WTC11 (cell line): Measurements from ENCODE around the gene MAN2B1. TPM values are rescaled to one million over a fixed set of nuclear protein-coding genes. Genes with fewer than 3 reads are reported as not detected.
A peak's percentile ranks its signal among the peaks of the same experiment; 100 is the strongest.

ENCODE experiments used
- ATAC-seq: fragments of 200-7000 bp; cut with Tn5 transposase; 2 replicates; pipeline ENCODE4 v1.10.0; 2021; ENCODE audit warnings: mild to moderate bottlenecking, moderate library complexity
- CTCF ChIA-PET: fragments of 300-600 bp; sonication (Branson Sonifier 250); formaldehyde crosslinking; loops from one replicate; lab custom pipeline; 2021; ENCODE audit warnings: antibody characterized with exemption; lab: Charles Lee
- POLR2A ChIA-PET: fragments of 350-600 bp; sonication (Branson Sonifier 250); formaldehyde crosslinking; loops from one replicate; lab custom pipeline; 2021; ENCODE audit warnings: antibody characterized with exemption; lab: Charles Lee
- DNase-seq: peaks from one replicate; pipeline ENCODE4 v3.0.0; 2021; ENCODE audit warnings: low spot score
- H3K27ac Mint-ChIP-seq: 2 replicates; pipeline ENCODE4 v1.8.0; 2021; ENCODE audit warnings: mixed read lengths
- H3K27me3 Mint-ChIP-seq: 2 replicates; pipeline ENCODE4 v1.8.0; 2021; ENCODE audit warnings: low read depth, mild to moderate bottlenecking, moderate library complexity, mixed read lengths
- H3K36me3 Mint-ChIP-seq: 2 replicates; pipeline ENCODE4 v1.8.0; 2021; ENCODE audit warnings: mixed read lengths
- H3K4me1 Mint-ChIP-seq: 2 replicates; pipeline ENCODE4 v1.8.0; 2022; ENCODE audit warnings: mixed read lengths
- H3K4me3 Mint-ChIP-seq: 2 replicates; pipeline ENCODE4 v1.8.0; 2021; ENCODE audit warnings: mild to moderate bottlenecking, moderate library complexity, mixed read lengths
- H3K9me3 Mint-ChIP-seq: 2 replicates; pipeline ENCODE4 v1.8.0; 2021; ENCODE audit warnings: mixed read lengths
- ATF3 ChIP-seq: sonication (generic); formaldehyde crosslinking; conservative IDR thresholded peaks from 2 replicates; pipeline ENCODE4 v1.8.1; 2022; ENCODE audit warnings: mild to moderate bottlenecking, missing genetic modification reagents
- ELF4 ChIP-seq: sonication (generic); formaldehyde crosslinking; IDR thresholded peaks from 2 replicates; pipeline ENCODE4 v1.8.1; 2022; ENCODE audit warnings: low read depth, mild to moderate bottlenecking, moderate library complexity, missing genetic modification reagents
- EMX1 ChIP-seq: fragments of 250-450 bp; sonication (Bioruptor Pico); IDR thresholded peaks from 2 replicates; pipeline ENCODE4 v1.8.0; 2021; ENCODE audit warnings: mild to moderate bottlenecking
- FOXP4 ChIP-seq: sonication (generic); formaldehyde crosslinking; IDR thresholded peaks from 2 replicates; pipeline ENCODE4 v1.8.0; 2022; ENCODE audit warnings: mild to moderate bottlenecking, missing genetic modification reagents
- GRHL2 ChIP-seq: fragments of 250-450 bp; sonication (Bioruptor Pico); IDR thresholded peaks from 2 replicates; pipeline ENCODE4 v1.8.0; 2022; ENCODE audit warnings: mild to moderate bottlenecking, moderate library complexity; ENCODE audit not compliant: insufficient replicate concordance, severe bottlenecking
- IRF1 ChIP-seq: sonication (generic); formaldehyde crosslinking; IDR thresholded peaks from 2 replicates; pipeline ENCODE4 v1.8.0; 2023; ENCODE audit warnings: missing genetic modification reagents
- IRF2 ChIP-seq: sonication (generic); formaldehyde crosslinking; IDR thresholded peaks from 2 replicates; pipeline ENCODE4 v1.8.0; 2022; ENCODE audit warnings: low read depth, missing genetic modification reagents, borderline replicate concordance
- JUN ChIP-seq: sonication (generic); formaldehyde crosslinking; IDR thresholded peaks from 2 replicates; pipeline ENCODE4 v1.8.0; 2023; ENCODE audit warnings: mild to moderate bottlenecking, missing genetic modification reagents
- MLX ChIP-seq: sonication (generic); formaldehyde crosslinking; IDR thresholded peaks from 2 replicates; pipeline ENCODE4 v1.8.1; 2023; ENCODE audit warnings: mild to moderate bottlenecking, missing genetic modification reagents, moderate library complexity
- NR3C1 ChIP-seq: sonication (generic); formaldehyde crosslinking; conservative IDR thresholded peaks from 2 replicates; pipeline ENCODE4 v1.8.1; 2023; ENCODE audit warnings: low read depth, mild to moderate bottlenecking, missing genetic modification reagents
- PRDM15 ChIP-seq: sonication (generic); formaldehyde crosslinking; IDR thresholded peaks from 2 replicates; pipeline ENCODE4 v1.8.0; 2022; ENCODE audit warnings: missing genetic modification reagents
- RELA ChIP-seq: sonication (generic); formaldehyde crosslinking; IDR thresholded peaks from 2 replicates; pipeline ENCODE4 v1.8.1; 2022; ENCODE audit warnings: missing genetic modification reagents, mild to moderate bottlenecking, borderline replicate concordance
- SP1 ChIP-seq: sonication (generic); formaldehyde crosslinking; conservative IDR thresholded peaks from 2 replicates; pipeline ENCODE4 v1.8.1; 2022; ENCODE audit warnings: missing genetic modification reagents
- STAT6 ChIP-seq: sonication (generic); formaldehyde crosslinking; conservative IDR thresholded peaks from 2 replicates; pipeline ENCODE4 v1.8.1; 2023; ENCODE audit warnings: mild to moderate bottlenecking, low read depth, missing genetic modification reagents, moderate library complexity
- USF2 ChIP-seq: sonication (generic); formaldehyde crosslinking; IDR thresholded peaks from 2 replicates; pipeline ENCODE4 v1.8.1; 2023; ENCODE audit warnings: mild to moderate bottlenecking, missing genetic modification reagents, moderate library complexity
- ZNF396 ChIP-seq: fragments of 250-450 bp; sonication (Bioruptor Pico); IDR thresholded peaks from 2 replicates; pipeline ENCODE4 v1.8.0; 2021; ENCODE audit warnings: mild to moderate bottlenecking, moderate library complexity, borderline replicate concordance
- ZNF532 ChIP-seq: fragments of 250-450 bp; sonication (Bioruptor Pico); IDR thresholded peaks from 2 replicates; pipeline ENCODE4 v1.9.0; 2021; ENCODE audit warnings: mild to moderate bottlenecking, borderline replicate concordance
- ZSCAN18 ChIP-seq: fragments of 250-450 bp; sonication (Bioruptor Pico); IDR thresholded peaks from 2 replicates; pipeline ENCODE4 v2.1.2; 2022; ENCODE audit warnings: mild to moderate bottlenecking, moderate library complexity
- total RNA-seq: library from RNA; stranded (reverse); gene quantifications from 3 replicates; pipeline ENCODE4 v1.2.3, GENCODE V29; 2021

MAN2B1 gene
- total RNA-seq, 1 experiment from 2014 or later, result 73.4 TPM

GRCh38 chr19:12701596-12702282 is 35.2 kb upstream of the MAN2B1 start (continued):
- TF ChIP-seq IRF1 (CRISPR knock-in tag) (no peak), USF2 (CRISPR knock-in tag) (no peak), GRHL2 (no peak), STAT6 (CRISPR knock-in tag) (no peak), EMX1 (CRISPR knock-in tag) (no peak), JUN (CRISPR knock-in tag) (no peak), FOXP4 (CRISPR knock-in tag) (no peak), ATF3 (no peak), IRF2 (CRISPR knock-in tag) (no peak)

- CTCF ChIA-PET, result no interaction called here
- peaks cover 30% of the 10 kb centered on the region for H3K36me3 Mint-ChIP-seq
- DNase-seq (no peak), ATAC-seq (no peak)
- peak overlapping the region; percentile 51 for H3K4me3 Mint-ChIP-seq
- H3K4me1 Mint-ChIP-seq, result peaks cover 5% of the 10 kb centered on the region
- H3K27ac Mint-ChIP-seq, result peak overlapping the region; percentile 90
- no peaks in the 10 kb centered on the region for H3K9me3 Mint-ChIP-seq
- POLR2A ChIA-PET, result no interaction called here
- H3K27me3 Mint-ChIP-seq, result no peaks in the 10 kb centered on the region; the same call in 1 of the 2 replicates
- TF ChIP-seq NR3C1 (CRISPR knock-in tag) (no peak), PRDM15 (CRISPR knock-in tag) (no peak), ELF4 (CRISPR knock-in tag) (no peak), ZNF396 (CRISPR knock-in tag) (no peak), MLX (no peak), ZSCAN18 (CRISPR knock-in tag) (no peak), RELA (CRISPR knock-in tag) (no peak), SP1 (CRISPR knock-in tag) (no peak), ZNF532 (no peak)
Observed at GRCh38 chr19:12698138-12698537, 31.6 kb upstream of the MAN2B1 start.
